Measurements from ENCODE around the gene TFEB.

GRCh38 chr6:41759106-41759904 is 23.9 kb upstream of the TFEB start:
- TF ChIP-seq CTCF (conservative IDR thresholded peaks at IDR 0.05; ENCODE audit: low read depth, low read length), result no peak
- TF ChIP-seq EZH2 (IDR thresholded peaks at IDR 0.05; ENCODE audit: borderline replicate concordance, low read depth, low read length, poor library complexity, severe bottlenecking), result no peak
